SIG-M5 treated with dmso at 0.1 percent for 504 hours (cell line): ENCODE measurements around the gene LCMT1.
"Not testable (repeated sequence)": the region's sequence is repeated elsewhere in the genome, so short reads cannot be mapped to it uniquely, and the experiment has no call there.

Source experiments
- DNase-seq: peaks from one replicate; lab custom pipeline; 2025; ENCODE audit not compliant: unreplicated experiment; lab: John Stamatoyannopoulos, UW

LCMT1 gene

GRCh38 chr16:25094596-25094995, 16.9 kb upstream of the LCMT1 start:
- no peak for DNase-seq

- DNase-seq: no peak
Observed at GRCh38 chr16:25095636-25096035, 15.9 kb upstream of the LCMT1 start.

GRCh38 chr16:25097276-25097975, 14.1 kb upstream of the LCMT1 start:
- DNase-seq: no peak

- no peak for DNase-seq
Observed at GRCh38 chr16:25100511-25100910, 11.0 kb upstream of the LCMT1 start.

- DNase-seq: peak; percentile 45
Observed at GRCh38 chr16:25106567-25107465, 4.7 kb upstream of the LCMT1 start.

GRCh38 chr16:25107466-25107792, 4.1 kb upstream of the LCMT1 start:
- no peak for DNase-seq

GRCh38 chr16:25108054-25108453, 3.5 kb upstream of the LCMT1 start:
- no peak for DNase-seq

GRCh38 chr16:25109643-25110042, 1.9 kb upstream of the LCMT1 start:
- peak; percentile 14 for DNase-seq

GRCh38 chr16:25110387-25110947, 1.1 kb upstream of the LCMT1 start:
- DNase-seq: peak; percentile 52

- no peak for DNase-seq
Observed at GRCh38 chr16:25114121-25114520, 2.6 kb downstream of the LCMT1 start.

- DNase-seq: no peak
Observed at GRCh38 chr16:25118851-25119578, 7.5 kb downstream of the LCMT1 start.

GRCh38 chr16:25121824-25122600, 10.5 kb downstream of the LCMT1 start:
- DNase-seq: no peak

- no peak for DNase-seq
Observed at GRCh38 chr16:25124503-25124902, 13.0 kb downstream of the LCMT1 start.

GRCh38 chr16:25126086-25126666, 14.6 kb downstream of the LCMT1 start:
- not testable (repeated sequence) for DNase-seq

- DNase-seq: peak; percentile 56
Observed at GRCh38 chr16:25126820-25127232, 15.3 kb downstream of the LCMT1 start.

GRCh38 chr16:25132751-25133150, 21.2 kb downstream of the LCMT1 start:
- not testable (repeated sequence) for DNase-seq

GRCh38 chr16:25134166-25134700, 22.7 kb downstream of the LCMT1 start:
- no peak for DNase-seq

GRCh38 chr16:25135254-25135878, 23.8 kb downstream of the LCMT1 start:
- DNase-seq: peak; percentile 19

GRCh38 chr16:25138130-25138529, 26.6 kb downstream of the LCMT1 start:
- DNase-seq: no peak
